ENCODE results near the gene ACKR2.
"Not testable (repeated sequence)": the region's sequence is repeated elsewhere in the genome, so short reads cannot be mapped to it uniquely, and the experiment has no call there.

The ACKR2 gene

DNA sequence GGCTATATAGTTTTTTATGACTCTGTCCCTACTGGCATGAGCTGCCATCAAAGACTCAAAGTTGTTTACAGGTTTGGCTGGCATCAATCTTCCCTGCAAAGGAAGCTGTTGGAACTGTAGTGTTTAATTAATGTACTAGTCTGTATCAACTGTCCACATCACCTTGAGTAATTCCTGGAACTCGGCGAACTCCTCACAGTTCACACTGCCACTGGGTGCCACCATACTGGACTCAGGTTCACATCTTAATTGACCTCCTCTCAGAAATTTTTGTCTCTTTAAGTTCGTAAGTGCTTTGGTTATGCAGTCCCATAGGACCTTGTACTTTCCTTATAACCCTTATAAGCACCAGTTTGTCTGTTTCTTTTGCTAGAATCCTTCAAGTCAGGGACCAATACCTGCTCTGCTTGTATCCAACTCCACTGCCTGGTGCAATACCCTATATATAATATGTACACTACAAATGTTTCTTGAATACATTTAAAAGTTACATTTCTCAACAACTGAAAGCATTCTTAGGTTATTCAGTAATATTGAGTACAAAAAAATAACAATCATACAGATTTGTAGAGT is 8.1 kb upstream of the ACKR2 start:
- DNase-seq (ENCODE audit: low read depth in 2 of 2): no peak

GRCh38 chr3:42801784-42802183 is 7.5 kb upstream of the ACKR2 start:
- DNase-seq (ENCODE audit: low read depth in 2 of 2): no peak

- no peak for DNase-seq (ENCODE audit: low read depth in 2 of 2)
Observed at GRCh38 chr3:42802876-42803413, 6.3 kb upstream of the ACKR2 start.

- DNase-seq (ENCODE audit: low read depth in 2 of 2): peak in 1 of 2 donors; percentile 3
Observed at GRCh38 chr3:42803414-42804105, 5.7 kb upstream of the ACKR2 start.

GRCh38 chr3:42804106-42804830 is 5.0 kb upstream of the ACKR2 start, which contains the start of gene HIGD1A:
Gene HIGD1A (minus strand): TSS chr3:42804490. CDS start chr3:42794253, 10,237 bp downstream.
- DNase-seq (ENCODE audit: low read depth in 2 of 2): peak; percentile 84 to 87

DNA sequence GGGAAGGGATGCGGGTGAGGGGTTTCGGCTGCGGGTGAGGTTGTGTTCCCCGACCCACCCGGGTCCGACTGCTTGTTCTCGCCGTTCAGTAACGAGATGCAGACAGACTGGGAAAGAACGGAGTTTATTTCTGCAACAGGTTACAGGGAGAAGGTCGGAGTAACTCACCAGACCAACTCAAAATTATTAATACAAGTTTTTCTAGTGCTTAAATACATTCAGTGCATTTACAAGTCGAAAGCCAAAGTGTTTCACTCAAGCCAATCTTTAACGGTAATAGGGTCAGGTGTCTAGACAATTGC is 4.5 kb upstream of the ACKR2 start:
- DNase-seq (ENCODE audit: low read depth in 2 of 2): no peak

DNA sequence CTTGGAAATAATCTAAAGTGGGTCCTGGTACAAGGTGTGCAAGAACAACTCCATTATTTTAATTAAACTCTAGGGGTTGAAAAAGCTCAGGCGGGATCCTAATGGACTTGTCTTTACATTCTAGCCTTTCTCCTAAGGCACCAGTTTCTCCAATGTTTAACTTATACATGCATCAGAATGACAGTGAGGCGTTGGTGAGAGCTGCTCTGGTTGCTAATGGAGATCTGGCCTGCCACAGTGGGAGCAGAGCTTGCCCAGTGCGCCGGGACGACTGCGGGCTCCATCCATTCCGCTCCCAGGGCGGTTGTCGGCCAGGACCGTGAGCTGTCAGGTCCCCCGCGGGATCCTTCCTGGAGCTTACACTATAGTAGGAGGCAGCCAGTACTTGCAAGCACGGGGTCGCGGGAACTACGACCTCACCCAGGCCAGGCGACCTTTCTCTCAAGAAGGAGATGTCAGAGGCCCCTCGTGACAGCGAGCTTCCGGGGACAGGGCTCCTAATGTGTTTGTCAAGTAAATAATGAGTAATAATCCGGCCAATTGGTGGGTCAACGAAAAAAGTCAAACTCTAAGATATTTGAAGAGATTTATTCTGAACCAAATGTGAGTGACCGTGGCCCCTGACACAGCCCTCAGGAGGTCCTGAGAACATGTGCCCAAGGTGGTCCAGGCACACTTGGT is 4.0 kb upstream of the ACKR2 start:
- no peak for DNase-seq (ENCODE audit: low read depth in 2 of 2)

GRCh38 chr3:42807929-42808328 is 1.3 kb upstream of the ACKR2 start:
- no peak for DNase-seq (ENCODE audit: low read depth in 2 of 2)

DNA sequence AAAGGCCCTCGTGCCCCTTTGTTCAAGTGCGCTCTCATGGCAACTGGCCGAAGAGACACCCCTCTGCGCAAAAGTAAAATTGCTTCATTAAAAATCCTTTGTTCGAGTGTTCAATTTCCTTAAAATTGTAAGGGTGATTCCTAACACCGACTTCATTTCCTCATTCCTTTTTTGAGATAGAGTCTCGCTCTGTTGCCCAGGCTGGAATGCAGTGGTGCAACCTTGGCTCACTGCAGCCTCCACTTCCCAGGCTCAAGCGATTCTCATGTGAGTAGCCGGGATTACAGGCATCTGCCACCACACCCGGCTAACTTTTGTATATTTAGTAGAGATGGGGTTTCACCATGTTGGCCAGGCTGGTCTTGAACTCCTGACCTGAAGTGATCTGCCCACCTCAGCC is 1.5 kb downstream of the ACKR2 start:
- DNase-seq (ENCODE audit: low read depth in 2 of 2): not testable (repeated sequence)

DNA sequence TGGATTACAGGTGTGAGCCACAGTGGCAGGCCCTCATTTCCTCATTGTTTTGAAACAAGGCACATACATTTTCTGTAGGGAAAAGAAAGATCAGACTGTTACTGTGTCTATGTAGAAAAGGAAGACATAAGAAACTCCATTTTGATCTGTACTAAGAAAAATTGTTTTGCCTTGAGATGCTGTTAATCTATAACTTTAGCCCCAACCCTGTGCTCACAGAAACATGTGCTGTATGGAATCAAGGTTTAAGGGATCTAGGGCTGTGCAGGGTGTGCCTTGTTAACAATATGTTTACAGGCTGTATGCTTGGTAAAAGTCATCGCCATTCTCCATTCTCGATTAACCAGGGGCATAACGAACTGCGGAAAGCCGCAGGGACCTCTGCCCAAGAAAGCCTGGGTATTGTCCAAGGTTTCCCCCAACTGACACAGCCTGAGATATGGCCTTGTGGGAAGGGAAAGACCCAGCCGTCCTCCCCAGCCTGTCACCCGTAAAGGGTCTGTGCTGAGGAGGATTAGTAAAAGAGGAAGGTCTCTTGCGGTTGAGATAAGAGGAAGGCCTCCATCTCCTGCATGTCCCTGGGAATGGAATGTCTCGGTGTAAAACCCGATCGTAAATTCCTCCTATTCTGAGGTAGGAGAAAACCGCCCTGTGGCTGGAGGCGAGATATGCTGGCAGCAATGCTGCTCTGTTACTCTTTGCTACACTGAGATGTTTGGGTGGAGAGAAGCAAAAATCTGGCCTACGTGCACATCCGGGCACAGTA is 2.1 kb downstream of the ACKR2 start:
- DNase-seq (ENCODE audit: low read depth in 2 of 2): not testable (repeated sequence)

DNA sequence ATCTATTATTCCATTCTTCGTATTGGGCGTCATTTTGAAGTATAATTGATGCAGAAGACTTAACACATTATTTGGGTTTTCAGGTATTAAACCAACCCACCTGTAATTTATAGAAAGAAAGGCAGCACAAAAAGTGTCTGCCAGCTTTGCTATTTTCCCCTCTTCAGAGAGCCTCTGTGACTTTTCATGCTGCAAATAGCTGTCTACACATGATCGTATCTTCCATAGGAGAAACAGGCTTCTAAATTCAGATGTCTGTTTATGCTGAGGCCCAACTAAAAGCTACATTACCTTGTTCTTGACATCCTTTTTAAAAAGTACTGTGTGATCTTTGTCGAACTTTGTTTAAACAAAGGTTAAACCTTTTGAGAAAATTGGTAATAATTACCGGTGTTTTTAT is 5.0 kb downstream of the ACKR2 start:
- no peak for DNase-seq (ENCODE audit: low read depth in 2 of 2)

DNA sequence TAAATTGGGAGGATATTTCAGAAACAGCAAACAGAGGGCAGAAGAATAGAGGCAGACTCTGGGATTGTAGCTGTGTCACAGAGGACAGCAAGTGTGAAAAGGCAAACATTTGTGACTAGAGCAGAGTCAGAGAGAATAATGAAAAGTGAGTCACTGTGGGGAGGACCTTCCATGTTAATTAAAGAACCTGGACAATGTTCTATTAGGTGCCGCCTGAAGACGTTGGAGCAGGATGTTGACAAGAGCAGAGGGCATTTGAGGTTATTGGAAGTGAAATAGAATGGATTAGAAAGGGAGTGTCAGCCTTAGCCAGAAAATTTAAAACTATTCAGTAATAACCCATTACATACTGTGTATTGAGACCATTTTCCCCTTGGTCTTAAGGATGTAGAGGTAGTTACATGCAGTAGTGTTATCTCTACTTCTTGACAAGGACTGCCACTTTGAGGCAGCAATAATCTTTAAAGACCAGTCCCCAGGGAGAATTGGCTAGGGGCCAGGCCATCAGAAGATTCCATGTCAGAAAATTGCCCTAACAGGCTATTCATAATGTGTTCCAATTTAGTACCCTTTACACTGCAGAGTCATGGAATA is 5.8 kb downstream of the ACKR2 start:
- no peak for DNase-seq (ENCODE audit: low read depth in 2 of 2)

GRCh38 chr3:42815826-42816225 is 6.6 kb downstream of the ACKR2 start:
- no peak for DNase-seq (ENCODE audit: low read depth in 2 of 2)

DNA sequence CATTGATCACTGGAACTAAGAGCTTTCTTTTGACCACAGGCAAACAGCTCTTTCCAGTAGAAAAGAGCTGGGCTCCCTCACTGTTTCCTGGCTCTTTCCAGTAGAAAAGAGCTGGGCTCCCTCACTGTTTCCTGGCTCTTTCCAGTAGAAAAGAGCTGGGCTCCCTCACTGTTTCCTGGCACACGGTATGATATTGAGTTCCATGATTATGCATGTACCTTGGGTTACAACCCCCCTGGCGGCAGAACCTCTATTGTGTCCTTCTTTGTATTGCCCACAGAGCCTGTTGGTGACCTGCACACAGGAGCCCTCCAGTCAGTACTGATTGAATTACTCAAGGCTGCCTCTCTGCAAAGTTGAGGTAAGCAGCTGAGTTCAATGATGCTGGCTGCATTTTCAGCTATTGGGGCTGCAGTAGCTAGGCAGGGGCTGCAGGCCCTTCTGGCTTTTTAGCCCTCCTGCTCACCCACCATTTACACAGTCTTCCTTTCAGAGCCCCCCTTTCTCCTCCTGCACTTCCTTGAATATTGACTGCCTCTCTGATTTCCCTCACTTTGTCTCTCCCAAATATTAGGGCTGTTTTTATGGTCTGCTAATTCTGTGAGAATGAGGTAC is 10.2 kb downstream of the ACKR2 start:
- DNase-seq (ENCODE audit: low read depth in 2 of 2): no peak

- DNase-seq (ENCODE audit: low read depth in 2 of 2): no peak
Observed at GRCh38 chr3:42820746-42821051, 11.5 kb downstream of the ACKR2 start.

GRCh38 chr3:42822828-42823227 is 13.6 kb downstream of the ACKR2 start:
- no peak for DNase-seq (ENCODE audit: low read depth in 2 of 2)

- DNase-seq (ENCODE audit: low read depth in 2 of 2): no peak
Observed at GRCh38 chr3:42823351-42823750, 14.1 kb downstream of the ACKR2 start.

DNA sequence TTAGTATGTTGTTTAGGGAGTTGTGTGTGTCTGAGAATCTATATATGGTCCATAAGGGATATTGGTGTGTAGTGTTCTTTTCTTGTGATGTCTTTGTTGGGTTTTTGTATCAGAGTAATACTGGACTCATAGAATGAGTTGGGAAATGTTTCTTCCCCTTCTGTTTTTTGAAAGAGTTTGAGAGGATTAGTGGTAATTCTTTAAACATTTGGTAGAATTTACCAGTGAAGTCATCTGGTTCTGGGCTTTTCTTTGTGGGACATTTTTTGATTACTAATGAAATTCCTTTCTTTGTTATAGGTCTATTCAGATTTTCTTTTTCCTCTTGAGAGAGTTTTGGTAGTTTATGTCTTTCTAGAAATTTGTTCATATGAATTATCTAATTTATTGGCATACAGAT is 16.9 kb downstream of the ACKR2 start:
- DNase-seq (ENCODE audit: low read depth in 2 of 2): no peak

DNA sequence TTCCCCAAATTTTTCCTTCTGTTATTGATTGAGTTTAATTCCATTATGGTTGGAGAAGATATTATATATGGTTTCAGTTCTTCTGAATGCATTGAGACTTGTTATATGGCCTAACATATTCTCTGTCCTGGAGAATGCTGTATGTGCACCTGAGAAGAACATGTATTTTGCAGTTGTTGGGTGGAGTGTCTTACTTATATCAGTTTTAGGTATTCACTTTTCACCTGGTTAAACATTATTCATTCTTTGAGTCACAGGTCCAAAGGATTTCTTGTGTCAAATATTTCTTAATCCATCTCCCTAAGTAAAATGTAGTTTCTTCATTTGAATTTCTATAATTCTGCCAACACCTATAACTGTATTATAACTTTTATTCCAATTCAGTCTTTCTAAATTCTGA is 17.8 kb downstream of the ACKR2 start:
- DNase-seq (ENCODE audit: low read depth in 2 of 2): no peak

GRCh38 chr3:42827654-42828053 is 18.4 kb downstream of the ACKR2 start:
- no peak for DNase-seq (ENCODE audit: low read depth in 2 of 2)

- no peak for DNase-seq (ENCODE audit: low read depth in 2 of 2)
Observed at GRCh38 chr3:42829083-42829627, 19.9 kb downstream of the ACKR2 start.

Data from stimulated activated CD8-positive, alpha-beta memory T cell treated with anti-CD3 and anti-CD28 coated beads, Interleukin-7, amount 100 ng/mL, for 1 hour (primary cell).